GM10266 (cell line): ENCODE results near the gene CNKSR2.

Experiments
- DNase-seq: peaks from one replicate; pipeline ENCODE4 v3.0.0; 2012; ENCODE audit errors: extremely low spot score
- CTCF ChIP-seq: IDR thresholded peaks from 2 replicates; pipeline ENCODE4 v1.5.1; 2012; ENCODE audit warnings: mild to moderate bottlenecking, low read depth; ENCODE audit not compliant: control insufficient read depth, insufficient read depth; ENCODE audit errors: missing control alignments

Gene CNKSR2

GRCh38 chrX:21661316-21661715 is 287.1 kb downstream of the CNKSR2 start:
- no peak for TF ChIP-seq CTCF
- DNase-seq: no peak

- TF ChIP-seq CTCF: no peak
Measured at GRCh38 chrX:21662761-21663160, 288.5 kb downstream of the CNKSR2 start.

GRCh38 chrX:21666252-21666651 is 292.0 kb downstream of the CNKSR2 start:
- DNase-seq: no peak
- no peak for TF ChIP-seq CTCF

More at GRCh38 chrX:21662761-21663160, 288.5 kb downstream of the CNKSR2 start:
- no peak for DNase-seq

GRCh38 chrX:21666679-21667078 is 292.5 kb downstream of the CNKSR2 start:
- no peak for DNase-seq
- TF ChIP-seq CTCF: no peak

- TF ChIP-seq CTCF: no peak
- no peak for DNase-seq
Measured at GRCh38 chrX:21674430-21675186, 300.4 kb downstream of the CNKSR2 start.

GRCh38 chrX:21675931-21676330 is 301.7 kb downstream of the CNKSR2 start:
- no peak for TF ChIP-seq CTCF
- DNase-seq: no peak

GRCh38 chrX:21678048-21678612 is 303.9 kb downstream of the CNKSR2 start:
- no peak for DNase-seq
- no peak for TF ChIP-seq CTCF
